Middle frontal gyrus (tissue), 1 donor: ENCODE results near the gene IRF7.

Experiments used
- DNase-seq: peaks from one replicate; pipeline ENCODE4 v3.0.0-alpha.2; 2015; ENCODE audit warnings: low spot score; ENCODE audit errors: extremely low spot score

The IRF7 gene

GRCh38 chr11:621838-622237, 6.1 kb upstream of the IRF7 start:
- no peak for DNase-seq

GRCh38 chr11:620935-621814, 5.4 kb upstream of the IRF7 start:
- DNase-seq = no peak

GRCh38 chr11:620201-620600, 4.5 kb upstream of the IRF7 start:
- no peak for DNase-seq

GRCh38 chr11:619628-620050, 3.9 kb upstream of the IRF7 start:
- no peak for DNase-seq

- DNase-seq = no peak
Observed at GRCh38 chr11:618856-619627, 3.3 kb upstream of the IRF7 start.

GRCh38 chr11:617912-618682, 2.3 kb upstream of the IRF7 start:
- DNase-seq = no peak

- DNase-seq = no peak
Observed at GRCh38 chr11:617199-617911, 1.6 kb upstream of the IRF7 start.

GRCh38 chr11:616320-617198, 809 bp upstream of the IRF7 start:
- no peak for DNase-seq

- no peak for DNase-seq
Observed at GRCh38 chr11:614623-615503, 887 bp downstream of the IRF7 start.

- no peak for DNase-seq
Observed at GRCh38 chr11:614021-614622, 1.6 kb downstream of the IRF7 start.

- no peak for DNase-seq
Observed at GRCh38 chr11:613369-613968, 2.3 kb downstream of the IRF7 start.

- no peak for DNase-seq
Observed at GRCh38 chr11:612961-613300, 2.8 kb downstream of the IRF7 start.

GRCh38 chr11:612201-612960, 3.4 kb downstream of the IRF7 start:
- DNase-seq = no peak

GRCh38 chr11:611001-611996, 4.5 kb downstream of the IRF7 start:
- DNase-seq = no peak

- DNase-seq = no peak
Observed at GRCh38 chr11:610146-610801, 5.5 kb downstream of the IRF7 start.

GRCh38 chr11:609341-609811, 6.4 kb downstream of the IRF7 start:
- no peak for DNase-seq
